ENCODE results near the gene REPS2. TPM values are rescaled to one million over a fixed set of nuclear protein-coding genes. Genes with fewer than 3 reads are reported as not detected.
A peak's percentile ranks its signal among the peaks of the same experiment; 100 is the strongest.

The REPS2 gene
- total RNA-seq, 1 experiment from 2014 or later, result 1.1 TPM

- in situ Hi-C loops (cut with HindIII; ENCODE audit: low pct_unique_long_range_greater_than_20kb, low sequenced_read_pairs), result no loop called here
- no peak for DNase-seq (ENCODE audit: low read depth, low spot score)
Observed at GRCh38 chrX:16989750-16990149, 43.3 kb downstream of the REPS2 start.

- DNase-seq (ENCODE audit: low read depth, low spot score), result no peak
- in situ Hi-C loops (cut with HindIII; ENCODE audit: low pct_unique_long_range_greater_than_20kb, low sequenced_read_pairs), result no loop called here
Observed at GRCh38 chrX:16990839-16991238, 44.4 kb downstream of the REPS2 start.

DNA sequence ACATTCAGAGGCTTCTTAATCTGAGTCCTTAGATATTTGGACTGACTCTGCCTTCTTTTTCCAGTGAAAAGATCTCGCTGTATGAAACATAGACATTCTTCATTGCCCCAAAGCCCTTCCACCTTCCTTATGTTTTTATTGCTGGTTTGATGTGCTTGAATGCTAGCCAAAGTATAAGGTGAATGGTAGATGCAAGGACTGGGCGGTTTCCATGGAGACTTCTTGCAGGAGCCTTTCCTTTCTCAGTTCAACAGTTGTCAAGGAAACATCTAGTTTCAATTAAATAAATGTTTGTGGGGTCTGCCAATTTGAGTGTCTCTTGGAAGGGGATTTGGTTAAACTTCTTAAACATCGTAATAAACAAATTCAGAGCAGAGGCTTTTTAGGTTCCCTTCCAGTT lies 46.0 kb downstream of the REPS2 start:
- in situ Hi-C loops (cut with HindIII; ENCODE audit: low pct_unique_long_range_greater_than_20kb, low sequenced_read_pairs), result no loop called here
- DNase-seq (ENCODE audit: low read depth, low spot score), result no peak

DNA sequence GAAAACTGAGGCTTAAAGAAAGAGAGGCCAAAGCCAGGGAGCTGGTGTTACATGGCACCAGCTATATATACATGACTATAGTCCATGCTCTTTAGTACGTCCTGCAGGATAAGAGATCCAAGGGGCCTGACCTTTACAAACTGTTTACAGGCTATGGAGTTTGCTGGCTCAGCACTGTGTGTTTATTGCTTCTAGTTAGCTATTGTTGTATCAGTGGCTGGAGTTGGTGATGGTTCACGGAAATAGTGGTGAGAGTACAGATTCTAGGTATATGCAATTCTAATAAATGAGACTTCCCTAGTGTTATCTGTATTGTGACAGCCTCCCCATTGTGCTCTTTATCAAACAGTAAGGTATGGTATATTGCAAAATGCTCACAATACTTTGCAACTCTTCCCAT lies 46.5 kb downstream of the REPS2 start:
- in situ Hi-C loops (cut with HindIII; ENCODE audit: low pct_unique_long_range_greater_than_20kb, low sequenced_read_pairs), result no loop called here
- DNase-seq (ENCODE audit: low read depth, low spot score), result no peak

- peak; percentile 24 for DNase-seq (ENCODE audit: low read depth, low spot score)
- in situ Hi-C loops (cut with HindIII; ENCODE audit: low pct_unique_long_range_greater_than_20kb, low sequenced_read_pairs), result no loop called here
Observed at GRCh38 chrX:16993791-16994318, 47.4 kb downstream of the REPS2 start.

DNA sequence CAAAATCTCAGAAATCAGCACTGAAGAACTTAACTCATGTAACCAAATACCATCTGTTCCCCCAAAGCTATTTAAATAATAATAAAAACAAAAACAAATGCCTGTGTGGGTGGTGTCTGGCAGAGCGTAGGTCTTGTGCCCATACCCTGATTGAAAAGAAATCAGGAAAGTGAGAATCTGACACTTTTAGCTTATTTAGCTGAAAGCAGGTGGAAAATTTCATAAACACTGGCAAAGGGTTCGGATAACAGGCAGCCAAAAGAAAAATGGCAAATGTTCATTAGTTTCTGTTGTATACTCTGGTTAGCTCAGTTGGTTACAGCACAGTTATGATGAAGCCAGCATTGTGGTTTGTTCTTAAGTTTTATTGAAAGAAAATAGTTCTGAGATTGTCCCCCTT lies 48.3 kb downstream of the REPS2 start:
- in situ Hi-C loops (cut with HindIII; ENCODE audit: low pct_unique_long_range_greater_than_20kb, low sequenced_read_pairs), result no loop called here
- DNase-seq (ENCODE audit: low read depth, low spot score), result no peak

- in situ Hi-C loops (cut with HindIII; ENCODE audit: low pct_unique_long_range_greater_than_20kb, low sequenced_read_pairs), result no loop called here
- DNase-seq (ENCODE audit: low read depth, low spot score), result no peak
Observed at GRCh38 chrX:16997313-16997712, 50.9 kb downstream of the REPS2 start.

- in situ Hi-C loops (cut with HindIII; ENCODE audit: low pct_unique_long_range_greater_than_20kb, low sequenced_read_pairs), result no loop called here
- DNase-seq (ENCODE audit: low read depth, low spot score), result no peak
Observed at GRCh38 chrX:16999275-16999674, 52.8 kb downstream of the REPS2 start.

DNA sequence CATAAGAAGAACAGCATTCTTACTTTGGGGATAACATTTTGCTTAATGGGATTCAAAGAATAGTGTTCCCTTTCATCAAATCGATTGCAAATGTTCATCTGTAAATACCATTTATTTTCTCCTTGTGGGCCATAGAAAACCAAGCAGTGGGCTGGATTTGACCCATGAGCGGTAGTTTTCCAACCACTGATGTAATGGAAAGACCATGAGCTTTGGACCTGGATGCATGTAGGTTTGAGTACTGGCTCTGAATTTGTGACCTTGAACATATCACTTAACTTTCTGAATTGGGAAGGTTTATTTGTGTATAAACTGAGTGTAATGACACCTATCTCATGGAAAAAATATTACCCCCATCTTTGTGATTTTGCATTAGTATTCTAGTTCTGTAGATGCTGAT lies 54.3 kb downstream of the REPS2 start:
- DNase-seq (ENCODE audit: low read depth, low spot score), result no peak
- in situ Hi-C loops (cut with HindIII; ENCODE audit: low pct_unique_long_range_greater_than_20kb, low sequenced_read_pairs), result no loop called here

DNA sequence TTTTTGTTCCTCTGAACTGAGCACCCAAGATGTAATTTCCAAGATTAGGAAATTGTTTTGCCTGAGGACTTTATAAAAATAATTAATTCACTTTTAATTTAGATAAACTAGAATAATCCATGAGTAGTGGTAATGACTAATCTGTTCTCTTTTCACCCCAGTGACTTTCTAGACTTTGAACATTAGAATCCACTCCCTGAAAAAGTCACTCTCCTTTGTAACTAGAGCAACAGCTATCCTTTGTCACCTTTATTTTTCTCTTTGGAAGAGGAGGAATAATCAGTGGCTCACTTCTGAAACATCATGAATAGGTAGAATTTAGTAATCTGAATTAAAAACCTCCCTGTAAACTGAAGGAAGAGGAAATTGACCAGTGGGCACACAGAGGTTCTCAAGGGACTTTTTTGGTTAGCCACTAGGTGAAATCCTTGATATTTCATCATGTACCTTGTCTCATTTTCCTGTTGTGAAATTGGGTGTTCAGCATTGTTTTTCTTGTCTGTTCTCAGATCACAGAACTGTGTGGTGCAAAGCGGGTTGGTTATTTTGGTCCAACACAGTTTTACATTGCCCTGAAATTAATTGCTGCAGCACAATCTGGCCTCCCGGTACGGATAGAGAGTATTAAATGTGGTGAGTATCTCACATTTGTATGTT lies 59.4 kb downstream of the REPS2 start:
- no peak for DNase-seq (ENCODE audit: low read depth, low spot score)
- in situ Hi-C loops (cut with HindIII; ENCODE audit: low pct_unique_long_range_greater_than_20kb, low sequenced_read_pairs), result no loop called here

DNA sequence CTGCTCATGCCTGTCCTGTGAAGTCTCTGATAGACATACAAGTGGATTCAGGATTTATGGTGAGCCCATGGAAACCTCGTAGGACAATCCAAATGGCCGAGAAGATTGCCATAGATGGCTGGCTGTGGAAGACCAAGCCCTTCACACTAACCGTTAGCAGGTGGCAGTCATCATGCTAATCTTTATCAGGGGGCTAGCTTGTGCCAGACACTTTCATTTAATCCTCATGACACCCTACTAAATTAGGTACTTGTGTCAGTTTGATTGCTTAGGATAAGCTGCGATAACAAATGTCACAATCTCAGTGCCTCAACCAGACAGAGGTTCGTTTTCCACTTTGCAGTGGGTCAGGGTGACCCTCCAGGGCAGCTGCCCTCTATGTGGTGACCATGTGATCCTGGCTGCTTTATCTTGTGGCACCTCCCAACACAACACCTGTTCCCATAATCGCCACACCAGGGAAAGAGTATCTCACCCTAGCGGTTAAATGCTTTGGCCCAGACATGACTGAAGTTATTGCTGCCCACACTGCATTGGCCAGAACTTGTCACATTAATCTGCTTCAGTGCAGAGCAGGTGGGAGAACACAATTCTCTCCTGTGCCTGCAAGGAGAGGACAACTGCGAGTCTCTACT lies 60.8 kb downstream of the REPS2 start:
- DNase-seq (ENCODE audit: low read depth, low spot score), result peak; percentile 47
- in situ Hi-C loops (cut with HindIII; ENCODE audit: low pct_unique_long_range_greater_than_20kb, low sequenced_read_pairs), result no loop called here

DNA sequence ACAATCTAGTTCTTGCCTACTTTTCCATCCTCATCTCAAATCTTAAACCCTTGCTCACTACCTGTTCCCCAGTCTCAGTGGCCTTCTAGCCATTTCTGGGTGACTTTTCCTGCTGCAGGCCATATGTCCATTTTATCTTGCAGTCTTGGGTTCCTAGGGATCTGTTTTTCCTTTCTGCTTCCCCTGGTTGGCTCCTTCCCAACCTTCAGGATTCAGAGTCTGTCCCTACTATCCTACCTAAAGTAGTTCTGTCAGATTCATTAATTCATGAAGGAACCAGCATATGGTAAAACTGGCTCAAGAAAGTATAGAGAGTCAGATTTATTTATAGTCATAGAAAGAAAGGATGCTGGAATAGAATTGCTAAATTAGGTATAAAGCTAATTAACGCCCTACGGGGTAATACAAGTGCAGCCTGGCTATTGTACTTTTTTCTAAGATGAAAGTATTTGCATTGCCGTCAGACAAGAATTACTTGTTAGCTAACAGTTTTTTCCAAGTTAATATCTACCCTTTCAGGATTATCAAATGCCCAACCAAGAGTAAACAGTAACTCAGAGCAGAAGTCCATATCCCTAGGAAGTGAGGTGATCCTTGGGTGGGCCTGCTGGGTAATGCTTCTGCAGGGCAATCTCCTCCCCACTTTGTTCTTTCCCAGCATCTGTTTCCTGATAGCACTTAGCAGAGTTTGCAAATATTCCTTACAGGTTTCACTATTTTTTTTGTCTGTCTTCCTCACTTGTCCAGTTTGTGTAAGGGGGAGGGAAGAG lies 63.6 kb downstream of the REPS2 start:
- in situ Hi-C loops (cut with HindIII; ENCODE audit: low pct_unique_long_range_greater_than_20kb, low sequenced_read_pairs), result no loop called here
- no peak for DNase-seq (ENCODE audit: low read depth, low spot score)

- in situ Hi-C loops (cut with HindIII; ENCODE audit: low pct_unique_long_range_greater_than_20kb, low sequenced_read_pairs), result no loop called here
- DNase-seq (ENCODE audit: low read depth, low spot score), result no peak
Observed at GRCh38 chrX:17012465-17012864, 66.0 kb downstream of the REPS2 start.

DNA sequence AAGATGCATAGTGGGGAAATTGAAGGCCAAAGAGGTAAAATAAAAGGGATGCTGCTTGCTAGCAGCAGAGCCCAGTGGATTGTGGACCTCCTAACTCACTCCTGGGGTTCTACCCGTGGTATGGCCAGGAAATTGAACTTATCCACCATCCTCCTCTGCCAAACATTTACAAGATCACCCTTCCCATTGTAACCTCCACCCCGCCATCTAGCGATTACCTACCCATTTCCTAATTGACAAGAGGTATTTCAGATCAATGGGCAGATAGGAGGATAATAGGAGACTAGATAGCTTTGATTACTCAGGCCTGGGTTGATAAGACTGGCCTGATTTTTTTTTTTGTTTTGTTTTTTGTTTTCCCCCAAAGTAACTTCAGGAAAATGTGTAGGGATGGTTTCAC lies 67.8 kb downstream of the REPS2 start:
- no peak for DNase-seq (ENCODE audit: low read depth, low spot score)
- in situ Hi-C loops (cut with HindIII; ENCODE audit: low pct_unique_long_range_greater_than_20kb, low sequenced_read_pairs), result no loop called here

GRCh38 chrX:17017134-17017533 lies 70.7 kb downstream of the REPS2 start:
- no peak for DNase-seq (ENCODE audit: low read depth, low spot score)
- in situ Hi-C loops (cut with HindIII; ENCODE audit: low pct_unique_long_range_greater_than_20kb, low sequenced_read_pairs), result no loop called here

DNA sequence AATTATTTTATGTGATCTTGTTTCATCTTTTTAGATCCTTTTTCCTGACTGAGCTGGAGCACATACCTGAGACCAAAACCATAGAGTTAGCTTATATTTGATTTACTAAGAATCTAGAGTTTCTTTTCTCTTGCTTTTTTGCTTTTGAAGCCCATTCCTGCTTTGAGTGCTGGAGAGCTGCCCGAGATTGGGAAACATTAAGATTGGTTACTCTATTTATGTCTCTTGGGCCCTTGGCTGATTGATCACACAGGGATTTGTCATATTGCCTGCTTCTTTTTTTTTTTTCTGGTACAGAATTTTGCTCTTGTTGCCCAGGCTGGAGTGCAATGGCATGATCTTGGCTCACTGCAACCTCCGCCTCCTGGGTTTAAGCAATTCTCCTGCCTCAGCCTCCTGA lies 73.9 kb downstream of the REPS2 start:
- in situ Hi-C loops (cut with HindIII; ENCODE audit: low pct_unique_long_range_greater_than_20kb, low sequenced_read_pairs), result no loop called here
- no peak for DNase-seq (ENCODE audit: low read depth, low spot score)

DNA sequence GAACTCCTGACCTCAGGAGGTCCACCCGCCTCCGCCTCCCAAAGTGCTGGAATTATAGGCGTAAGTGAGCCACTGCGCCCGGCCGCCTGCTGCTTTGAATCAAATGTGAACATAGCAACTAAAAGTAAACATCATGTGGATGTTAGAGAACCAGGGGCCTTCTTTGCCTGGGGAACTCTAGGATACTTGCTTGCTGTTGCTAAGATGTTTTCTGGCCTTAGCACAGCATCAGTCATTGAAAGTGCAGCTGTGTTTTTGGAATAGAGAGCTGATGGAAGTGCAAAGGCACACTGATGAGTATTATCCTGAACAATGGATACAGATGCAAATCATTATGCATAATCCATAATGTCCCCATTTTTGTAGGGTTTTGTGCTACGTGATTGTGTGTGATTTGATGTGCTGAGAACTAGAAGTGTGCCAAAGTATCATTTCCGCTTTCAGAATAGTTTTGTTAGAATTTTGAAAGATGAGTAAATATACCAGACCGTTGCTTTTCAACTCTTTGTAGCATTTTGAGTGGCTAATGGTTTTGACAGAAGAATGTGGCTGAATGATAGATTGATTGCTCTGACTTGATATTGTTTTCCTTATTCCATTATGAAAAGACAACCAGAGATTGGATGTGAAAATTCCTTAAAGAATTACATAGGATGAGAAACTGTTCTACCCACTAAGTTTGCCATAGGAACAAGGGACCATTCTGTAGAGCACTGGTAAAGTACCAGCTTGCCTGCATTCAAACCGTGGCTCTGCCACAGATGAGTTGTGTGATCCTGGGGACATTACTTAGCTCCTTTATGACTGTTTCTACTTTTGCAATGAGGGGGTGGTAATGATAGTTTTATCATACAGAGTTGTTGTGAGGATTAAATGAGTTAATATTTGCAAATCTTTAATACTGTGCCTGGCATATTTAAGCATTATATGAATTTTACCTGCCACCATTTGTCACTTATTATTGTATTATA lies 74.7 kb downstream of the REPS2 start:
- in situ Hi-C loops (cut with HindIII; ENCODE audit: low pct_unique_long_range_greater_than_20kb, low sequenced_read_pairs), result no loop called here
- no peak for DNase-seq (ENCODE audit: low read depth, low spot score)
